CD14-positive monocyte (primary cell): Measurements from ENCODE around the gene ANO7. TPM values are rescaled to one million over a fixed set of nuclear protein-coding genes. Genes with fewer than 3 reads are reported as not detected.
A peak's percentile ranks its signal among the peaks of the same experiment; 100 is the strongest.

Source experiments
- DNase-seq, 3 donors: peaks; one replicate each; pipeline ENCODE4 v3.0.0-alpha.2; 2011 to 2022
- H2AFZ ChIP-seq: 2 replicates; pipeline ENCODE4 v1.6.0; 2012; ENCODE audit warnings: mild to moderate bottlenecking, low read depth, low read length, inconsistent platforms; ENCODE audit not compliant: insufficient read depth, poor library complexity, severe bottlenecking
- H3K27ac ChIP-seq, 2 donors: 1 replicate in 1 of 2; 2 replicates in 1 of 2; pipeline ENCODE4 v1.5.1; 2012 to 2013; ENCODE audit warnings: low read length in 2 of 2, control low read depth in 1 of 2, inconsistent platforms in 1 of 2, low read depth in 1 of 2, mild to moderate bottlenecking in 1 of 2
- H3K27me3 ChIP-seq, 2 donors: one replicate each; pipeline versions ENCODE4 v1.6.0 to v1.6.1; 2011 to 2013; ENCODE audit warnings: low read length in 2 of 2; ENCODE audit not compliant: control insufficient read depth in 2 of 2, insufficient read depth in 2 of 2
- H3K36me3 ChIP-seq, 2 donors: replicated peaks in 1 of 2; 1 replicate in 1 of 2; 2 replicates in 1 of 2; pipeline versions ENCODE4 v1.5.1 to v1.6.1; 2012 to 2013; ENCODE audit warnings: low read length in 2 of 2, control low read depth in 1 of 2, inconsistent platforms in 1 of 2, mild to moderate bottlenecking in 1 of 2; ENCODE audit not compliant: insufficient read depth in 2 of 2, control insufficient read depth in 1 of 2
- H3K4me1 ChIP-seq, 2 donors: 1 replicate in 1 of 2; 2 replicates in 1 of 2; pipeline versions ENCODE4 v1.5.1 to v1.6.1; 2012 to 2013; ENCODE audit warnings: low read length in 2 of 2, control low read depth in 1 of 2, inconsistent platforms in 1 of 2, mild to moderate bottlenecking in 1 of 2, moderate library complexity in 1 of 2; ENCODE audit not compliant: insufficient read depth in 2 of 2, control insufficient read depth in 1 of 2
- H3K4me2 ChIP-seq: replicated peaks from 2 replicates; pipeline ENCODE3; 2012; ENCODE audit warnings: low read length, moderate library complexity, mild to moderate bottlenecking; ENCODE audit not compliant: poor library complexity, severe bottlenecking; ENCODE audit errors: extremely low read depth
- H3K4me3 ChIP-seq, 3 experiments: fragments of 200-600 bp in 1 of 3; sonication (generic) in 1 of 3; replicated peaks in 1 of 3; 1 replicate in 2 of 3; 2 replicates in 1 of 3; pipeline ENCODE4 v1.5.1; 2011 to 2013; ENCODE audit warnings: low read length in 3 of 3, mild to moderate bottlenecking in 3 of 3, control low read depth in 2 of 3, low read depth in 2 of 3, inconsistent platforms in 1 of 3, moderate library complexity in 1 of 3
- H3K79me2 ChIP-seq: 2 replicates; pipeline ENCODE4 v1.6.0; 2012; ENCODE audit warnings: mild to moderate bottlenecking, control low read depth, inconsistent platforms, low read length, moderate library complexity; ENCODE audit not compliant: insufficient read depth
- H3K9ac ChIP-seq: 2 replicates; pipeline ENCODE4 v1.6.0; 2017; ENCODE audit warnings: low read length, mild to moderate bottlenecking; ENCODE audit not compliant: insufficient read depth, poor library complexity, severe bottlenecking
- H3K9me3 ChIP-seq, 2 donors: replicated peaks in 1 of 2; 1 replicate in 1 of 2; 2 replicates in 1 of 2; pipeline versions ENCODE4 v1.5.1 to v1.6.1; 2012 to 2013; ENCODE audit warnings: low read length in 2 of 2, control low read depth in 1 of 2; ENCODE audit not compliant: control insufficient read depth in 1 of 2, insufficient read depth in 1 of 2
- H4K20me1 ChIP-seq: 2 replicates; pipeline ENCODE4 v1.6.0; 2012; ENCODE audit warnings: mild to moderate bottlenecking, low read length, control low read depth, moderate library complexity; ENCODE audit not compliant: insufficient read depth
- H3K27ac Mint-ChIP-seq, 7 donors: one replicate each; pipeline ENCODE4 v1.8.0; 2020; ENCODE audit warnings: mild to moderate bottlenecking in 7 of 7, mixed read lengths in 7 of 7, moderate library complexity in 6 of 7, inconsistent platforms in 2 of 7
- H3K27me3 Mint-ChIP-seq, 3 donors: one replicate each; pipeline ENCODE4 v1.8.0; 2021 to 2022; ENCODE audit warnings: low read depth in 3 of 3, mild to moderate bottlenecking in 3 of 3, mixed read lengths in 3 of 3, moderate library complexity in 3 of 3, inconsistent platforms in 1 of 3
- H3K36me3 Mint-ChIP-seq, 2 donors: one replicate each; pipeline ENCODE4 v1.8.0; 2020; ENCODE audit warnings: mixed read lengths in 2 of 2, inconsistent platforms in 1 of 2, mild to moderate bottlenecking in 1 of 2
- H3K4me1 Mint-ChIP-seq: one replicate; pipeline ENCODE4 v1.8.0; 2020; ENCODE audit warnings: mild to moderate bottlenecking, mixed read lengths
- H3K4me3 Mint-ChIP-seq, 2 donors: one replicate each; pipeline ENCODE4 v1.8.0; 2020; ENCODE audit warnings: mild to moderate bottlenecking in 2 of 2, mixed read lengths in 2 of 2, moderate library complexity in 1 of 2
- H3K9me3 Mint-ChIP-seq, 7 donors: one replicate each; pipeline ENCODE4 v1.8.0; 2020 to 2022; ENCODE audit warnings: mixed read lengths in 7 of 7, mild to moderate bottlenecking in 6 of 7, moderate library complexity in 6 of 7, inconsistent platforms in 2 of 7
- WGBS: methylation state at CpG from one replicate; pipeline ENCODE4 v1.1.5; 2013; ENCODE audit warnings: missing lambda C conversion rate; ENCODE audit not compliant: insufficient coverage; 5-methylcytosine and 5-hydroxymethylcytosine counted together
- intact Hi-C, 2 donors: fragments of 100-400 bp; cut with micrococcal nuclease; formaldehyde crosslinking; loops; one replicate each; pipeline versions ENCODE4 v1.15.0 to v1.15.1; 2023
- polyA plus RNA-seq, 3 donors: library from polyadenylated mRNA; depleted of rRNA in 1 of 3; unstranded in 2 of 3; stranded (reverse) in 1 of 3; fragments of 300-500 nt in 2 of 3; fragments of >200 nt in 1 of 3; fragmentation: Illumina TruSeq in 2 of 3; gene quantifications; 1 replicate in 2 of 3; 2 replicates in 1 of 3; pipeline ENCODE4 v1.2.3, GENCODE V29; 2012 to 2021
- TF ChIP-seq, protein P1 (sequence below): fragments of 200-600 bp; IDR thresholded peaks from one replicate; pipeline ENCODE4 v1.8.0; 2022; ENCODE audit warnings: antibody characterized with exemption, mild to moderate bottlenecking

Gene ANO7
- polyA plus RNA-seq, 3 donors, result 0.03 TPM; not detected in 2

DNA sequence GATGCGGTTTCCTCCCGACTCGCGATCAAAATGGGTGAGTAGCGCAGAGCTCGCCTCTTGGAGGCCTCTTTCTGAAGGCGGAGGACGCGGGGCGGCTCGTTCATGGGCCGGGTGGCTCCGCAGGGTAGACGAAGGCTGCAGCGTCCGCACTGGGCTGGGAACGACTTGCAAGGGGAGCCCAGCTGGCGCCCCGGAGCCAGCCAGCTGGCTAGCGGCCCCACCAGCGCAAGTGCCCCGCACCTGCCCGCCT lies 38.9 kb upstream of the ANO7 start:
- peaks cover 0 to 8% (median 2%) of the 10 kb centered on the region in 3 donors for H3K27me3 Mint-ChIP-seq
- Histone ChIP-seq H3K27me3 (no peaks in the 10 kb centered on the region), H2AFZ (peak overlapping the region; percentile 99), H3K4me3 (peak overlapping the region; percentile 56 to 87 (median 83)), H3K9me3 (no peaks in the 10 kb centered on the region), H4K20me1 (peaks cover 21% of the 10 kb centered on the region), H3K36me3 (peaks cover 1 to 18% of the 10 kb centered on the region in 2 donors), H3K27ac (no peak overlapping the region), H3K4me1 (peaks cover 12 to 27% of the 10 kb centered on the region in 2 donors), H3K4me2 (peak overlapping the region; percentile 100), H3K9ac (peak overlapping the region; percentile 80), H3K79me2 (peaks cover 33% of the 10 kb centered on the region)
- intact Hi-C loops, result loop anchor here in 1 of 2 donors (5.0 kb wide), 1 partner anchor 208 kb away; the partner anchor contains the start of gene FARP2
- H3K9me3 Mint-ChIP-seq, result no peaks in the 10 kb centered on the region
- DNase-seq, result peak in 1 of 3 donors; percentile 3
- H3K27ac Mint-ChIP-seq, result peak overlapping the region in 3 of 7 donors; percentile 45 to 78 (median 73)
- peak overlapping the region; percentile 98 to 99 for H3K4me3 Mint-ChIP-seq
- TF ChIP-seq, protein P1, sequence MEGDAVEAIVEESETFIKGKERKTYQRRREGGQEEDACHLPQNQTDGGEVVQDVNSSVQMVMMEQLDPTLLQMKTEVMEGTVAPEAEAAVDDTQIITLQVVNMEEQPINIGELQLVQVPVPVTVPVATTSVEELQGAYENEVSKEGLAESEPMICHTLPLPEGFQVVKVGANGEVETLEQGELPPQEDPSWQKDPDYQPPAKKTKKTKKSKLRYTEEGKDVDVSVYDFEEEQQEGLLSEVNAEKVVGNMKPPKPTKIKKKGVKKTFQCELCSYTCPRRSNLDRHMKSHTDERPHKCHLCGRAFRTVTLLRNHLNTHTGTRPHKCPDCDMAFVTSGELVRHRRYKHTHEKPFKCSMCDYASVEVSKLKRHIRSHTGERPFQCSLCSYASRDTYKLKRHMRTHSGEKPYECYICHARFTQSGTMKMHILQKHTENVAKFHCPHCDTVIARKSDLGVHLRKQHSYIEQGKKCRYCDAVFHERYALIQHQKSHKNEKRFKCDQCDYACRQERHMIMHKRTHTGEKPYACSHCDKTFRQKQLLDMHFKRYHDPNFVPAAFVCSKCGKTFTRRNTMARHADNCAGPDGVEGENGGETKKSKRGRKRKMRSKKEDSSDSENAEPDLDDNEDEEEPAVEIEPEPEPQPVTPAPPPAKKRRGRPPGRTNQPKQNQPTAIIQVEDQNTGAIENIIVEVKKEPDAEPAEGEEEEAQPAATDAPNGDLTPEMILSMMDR, result no peak
- peaks cover 24% of the 10 kb centered on the region for H3K4me1 Mint-ChIP-seq
- H3K36me3 Mint-ChIP-seq, result peaks cover 11 to 18% of the 10 kb centered on the region in 2 donors
- WGBS, result 0% methylated on average over 18 of the region's 23 CpGs

DNA sequence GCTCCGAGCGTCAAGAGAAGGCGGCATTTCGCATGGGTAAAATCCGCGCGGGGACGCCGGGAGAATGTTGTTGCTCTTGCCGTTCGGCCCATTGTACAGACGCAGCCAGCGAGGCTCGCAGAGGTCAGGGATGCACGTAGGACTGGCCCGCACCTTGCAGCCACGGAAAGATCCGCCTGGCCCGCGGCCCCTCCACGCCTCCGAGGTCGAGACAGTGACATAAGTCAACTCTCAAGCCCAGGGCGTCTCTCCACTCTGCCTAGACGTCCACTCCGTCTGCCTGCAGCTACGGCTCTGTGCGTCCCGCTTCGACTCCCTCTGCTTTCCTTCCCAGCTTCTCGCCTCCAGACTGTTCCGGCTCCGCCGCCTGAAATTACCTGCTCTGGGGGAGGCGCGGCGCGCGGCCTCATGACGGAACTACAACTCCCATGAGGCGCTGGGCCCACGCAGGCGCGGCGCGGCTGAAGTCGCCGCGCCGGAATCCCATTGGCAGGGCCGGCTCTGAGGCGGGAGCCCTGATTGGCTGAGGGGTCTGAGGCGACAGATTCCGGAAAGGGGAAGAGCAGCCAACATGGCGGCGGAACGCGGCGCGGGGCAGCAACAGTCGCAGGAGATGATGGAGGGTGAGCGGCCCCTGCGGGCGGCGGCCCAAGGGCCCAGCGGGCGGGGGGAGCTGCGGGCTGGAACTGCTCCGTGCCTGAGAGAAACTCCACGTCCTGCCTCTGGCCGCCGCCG lies 38.4 kb upstream of the ANO7 start, which contains the start of gene PPP1R7:
Gene PPP1R7, plus strand, starts transcription at position 543 of the 735 bp plus-strand sequence. Its CDS starts 29 bp downstream, at position 572.
- H3K4me1 Mint-ChIP-seq, result peaks cover 24% of the 10 kb centered on the region
- TF ChIP-seq, protein P1, result no peak

More for the DNA sequence above, 38.4 kb upstream of the ANO7 start, which contains the start of gene PPP1R7:
- Mint-ChIP-seq H3K9me3 (no peaks in the 10 kb centered on the region), H3K27me3 (peaks cover 0 to 8% (median 2%) of the 10 kb centered on the region in 3 donors), H3K4me3 (peak within 1 kb of the TSS; percentile 98 to 99), H3K27ac (peak within 1 kb of the TSS; percentile 73 to 95 (median 85)), H3K36me3 (peaks cover 16 to 20% of the 10 kb centered on the region in 2 donors)
- peak within 1 kb of the TSS; percentile 80 for H3K9ac ChIP-seq
- H3K4me3 ChIP-seq, result peak within 1 kb of the TSS; percentile 56 to 87 (median 83)
- peak within 1 kb of the TSS; percentile 99 for H2AFZ ChIP-seq
- under 1% methylated on average over 73 of the region's 73 CpGs for WGBS
- H3K27me3 ChIP-seq, result no peaks in the 10 kb centered on the region
- H3K4me1 ChIP-seq, result peaks cover 12 to 27% of the 10 kb centered on the region in 2 donors
- peak within 1 kb of the TSS in 1 of 2 donors; percentile 74 for H3K27ac ChIP-seq
- intact Hi-C loops, result loop anchor here (2.0 to 10.0 kb wide), 4 partner anchors 155 to 359 kb away; partner anchors contain the start of genes FARP2 (in 2 of the 2), HDLBP (in 1 of the 2), SEPTIN2 (in 1 of the 2) and SNED1 (in 1 of the 2)
- DNase-seq, result peak; percentile 89 to 92 (median 91)
- H3K9me3 ChIP-seq, result no peaks in the 10 kb centered on the region
- H3K79me2 ChIP-seq, result peaks cover 33% of the 10 kb centered on the region
- peaks cover 21% of the 10 kb centered on the region for H4K20me1 ChIP-seq
- peaks cover 6 to 22% of the 10 kb centered on the region in 2 donors for H3K36me3 ChIP-seq
- peak within 1 kb of the TSS; percentile 100 for H3K4me2 ChIP-seq
